ENCODE results near the gene VRK1.
"Not testable (repeated sequence)": the region's sequence is repeated elsewhere in the genome, so short reads cannot be mapped to it uniquely, and the experiment has no call there.

VRK1 gene

GRCh38 chr14:96827290-96827689 is 30.1 kb downstream of the VRK1 start:
- no peak for DNase-seq

GRCh38 chr14:96829791-96830190 is 32.6 kb downstream of the VRK1 start:
- no peak for DNase-seq

GRCh38 chr14:96830946-96831345 is 33.8 kb downstream of the VRK1 start:
- DNase-seq: no peak

GRCh38 chr14:96832351-96832750 is 35.2 kb downstream of the VRK1 start:
- DNase-seq: no peak

- DNase-seq: no peak
Observed at GRCh38 chr14:96838449-96838848, 41.3 kb downstream of the VRK1 start.

GRCh38 chr14:96839251-96839650 is 42.1 kb downstream of the VRK1 start:
- no peak for DNase-seq

GRCh38 chr14:96843137-96843536 is 46.0 kb downstream of the VRK1 start:
- DNase-seq: no peak

- no peak for DNase-seq
Observed at GRCh38 chr14:96844857-96845570, 47.8 kb downstream of the VRK1 start.

GRCh38 chr14:96847451-96847850 is 50.3 kb downstream of the VRK1 start:
- no peak for DNase-seq

- DNase-seq: no peak
Observed at GRCh38 chr14:96848011-96848410, 50.8 kb downstream of the VRK1 start.

- no peak for DNase-seq
Observed at GRCh38 chr14:96849733-96850132, 52.6 kb downstream of the VRK1 start.

- DNase-seq: no peak
Observed at GRCh38 chr14:96851694-96852381, 54.7 kb downstream of the VRK1 start.

GRCh38 chr14:96852823-96853422 is 55.7 kb downstream of the VRK1 start:
- no peak for DNase-seq

- no peak for DNase-seq
Observed at GRCh38 chr14:96858643-96859042, 61.5 kb downstream of the VRK1 start.

- no peak for DNase-seq
Observed at GRCh38 chr14:96861568-96862310, 64.6 kb downstream of the VRK1 start.

- no peak for DNase-seq
Observed at GRCh38 chr14:96863327-96863985, 66.3 kb downstream of the VRK1 start.

- DNase-seq: no peak
Observed at GRCh38 chr14:96863986-96864330, 66.8 kb downstream of the VRK1 start.

- no peak for DNase-seq
Observed at GRCh38 chr14:96867634-96868033, 70.5 kb downstream of the VRK1 start.

GRCh38 chr14:96874127-96874526 is 76.9 kb downstream of the VRK1 start:
- no peak for DNase-seq

GRCh38 chr14:96876747-96877146 is 79.6 kb downstream of the VRK1 start:
- DNase-seq: no peak

- no peak for DNase-seq
Observed at GRCh38 chr14:96881713-96882112, 84.5 kb downstream of the VRK1 start.

GRCh38 chr14:96883974-96884373 is 86.8 kb downstream of the VRK1 start:
- DNase-seq: not testable (repeated sequence)

GRCh38 chr14:96888158-96888557 is 91.0 kb downstream of the VRK1 start:
- no peak for DNase-seq
